SU-DHL-6 (cell line): Measurements from ENCODE around the gene AXIN2.

Experiments used
- CTCF ChIP-seq: fragments of 200-600 bp; sonication (generic); IDR thresholded peaks from one replicate; pipeline ENCODE4 v1.5.1; 2017; ENCODE audit warnings: antibody characterized with exemption, mild to moderate bottlenecking, low read length, moderate library complexity; ENCODE audit not compliant: insufficient read depth, poor library complexity, severe bottlenecking
- EZH2phosphoT487 ChIP-seq: fragments of 200-600 bp; sonication (generic), shearing (Covaris generic); conservative IDR thresholded peaks from 2 replicates; pipeline ENCODE4 v1.6.1; 2018; ENCODE audit warnings: mild to moderate bottlenecking, antibody characterized with exemption, low read length, moderate library complexity, mixed read lengths

- no peak for TF ChIP-seq CTCF
- no peak for TF ChIP-seq EZH2phosphoT487
Measured at GRCh38 chr17:65559461-65559803, 2.0 kb downstream of the AXIN2 start.
